Measurements from ENCODE around the gene ZNF513.
"Not testable (repeated sequence)": the region's sequence is repeated elsewhere in the genome, so short reads cannot be mapped to it uniquely, and the experiment has no call there.

The ZNF513 gene

GRCh38 chr2:27380626-27381545 is at the start of gene ZNF513:
Gene ZNF513, minus strand, starts transcription at chr2:27380734. Its CDS starts 208 bp downstream, at chr2:27380526.
- peak within 1 kb of the TSS; percentile 86 for H3K4me3 ChIP-seq (ENCODE audit: low read depth, low read length)
- no peak for TF ChIP-seq CTCF (IDR thresholded peaks at IDR 0.05; ENCODE audit: low read depth, low read length)
- peak; percentile 96 for DNase-seq (ENCODE audit: low read depth, low spot score)
- in situ Hi-C loops (cut with HindIII; ENCODE audit: low sequenced_read_pairs) = no loop called here

GRCh38 chr2:27428978-27429541 is 48.5 kb upstream of the ZNF513 start:
- in situ Hi-C loops (cut with HindIII; ENCODE audit: low sequenced_read_pairs) = no loop called here
- peak overlapping the region; percentile 80 for H3K4me3 ChIP-seq (ENCODE audit: low read depth, low read length)
- no peak for TF ChIP-seq CTCF (IDR thresholded peaks at IDR 0.05; ENCODE audit: low read depth, low read length)
- DNase-seq (ENCODE audit: low read depth, low spot score) = peak; percentile 88

- H3K4me3 ChIP-seq (ENCODE audit: low read depth, low read length) = peak within 1 kb of the TSS; percentile 80
- in situ Hi-C loops (cut with HindIII; ENCODE audit: low sequenced_read_pairs) = no loop called here
- peak; percentile 93 for DNase-seq (ENCODE audit: low read depth, low spot score)
- no peak for TF ChIP-seq CTCF (IDR thresholded peaks at IDR 0.05; ENCODE audit: low read depth, low read length)
Measured at GRCh38 chr2:27428213-27428977, 47.9 kb upstream of the ZNF513 start, which contains the start of gene NRBP1. Gene NRBP1, plus strand, starts transcription at chr2:27428631. Its CDS starts 4,643 bp downstream, at chr2:27433274.

- no peak for DNase-seq (ENCODE audit: low read depth, low spot score)
- H3K4me3 ChIP-seq (ENCODE audit: low read depth, low read length) = peak overlapping the region; percentile 80
- no peak for TF ChIP-seq CTCF (IDR thresholded peaks at IDR 0.05; ENCODE audit: low read depth, low read length)
- in situ Hi-C loops (cut with HindIII; ENCODE audit: low sequenced_read_pairs) = no loop called here
Measured at GRCh38 chr2:27427863-27428212, 47.3 kb upstream of the ZNF513 start.

DNA sequence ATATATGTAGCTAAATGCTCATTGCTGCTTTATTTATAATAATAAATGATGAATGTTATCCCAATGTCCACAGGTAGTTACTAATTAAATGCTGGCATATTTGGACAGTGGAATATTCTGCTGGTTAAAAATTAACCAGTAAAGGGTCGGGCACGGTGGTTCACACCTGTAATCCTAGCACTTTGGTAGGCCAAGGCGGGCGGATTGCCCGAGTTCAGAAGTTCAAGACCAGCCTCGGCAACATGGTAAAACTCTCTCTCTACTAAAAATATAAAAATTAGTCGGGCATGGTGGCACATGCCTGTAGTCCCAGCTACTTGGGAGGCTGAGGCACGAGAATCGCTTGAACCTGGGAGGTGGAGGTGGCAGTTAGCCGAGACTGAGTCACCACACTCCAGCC is 44.5 kb upstream of the ZNF513 start:
- in situ Hi-C loops (cut with HindIII; ENCODE audit: low sequenced_read_pairs); H3K4me3 ChIP-seq (ENCODE audit: low read depth, low read length); DNase-seq (ENCODE audit: low read depth, low spot score): not testable (repeated sequence)

DNA sequence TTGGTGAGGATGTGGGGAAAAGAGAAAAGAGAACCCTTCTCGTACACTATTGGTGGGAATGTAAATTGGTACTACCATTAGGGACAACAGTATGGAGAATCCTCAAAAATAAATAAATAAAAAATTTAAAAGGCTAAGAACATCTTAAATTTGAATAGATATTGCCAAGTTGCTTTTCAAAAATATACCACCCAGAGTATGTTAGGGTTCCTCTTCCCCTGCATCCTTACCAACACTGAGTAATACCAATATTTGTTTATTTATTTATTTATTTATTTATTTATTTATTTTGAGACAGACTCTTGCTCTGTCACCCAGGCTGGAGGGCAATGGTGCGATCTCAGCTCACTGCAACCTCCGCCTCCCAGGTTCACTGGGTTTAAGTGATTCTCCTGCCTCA is 42.4 kb upstream of the ZNF513 start:
- H3K4me3 ChIP-seq (ENCODE audit: low read depth, low read length) = no peak overlapping the region
- in situ Hi-C loops (cut with HindIII; ENCODE audit: low sequenced_read_pairs) = no loop called here
- TF ChIP-seq CTCF (IDR thresholded peaks at IDR 0.05; ENCODE audit: low read depth, low read length) = no peak
- no peak for DNase-seq (ENCODE audit: low read depth, low spot score)
